Breast epithelium (tissue), 4 donors: ENCODE results near the gene PHF21B. TPM values are rescaled to one million over a fixed set of nuclear protein-coding genes. Genes with fewer than 3 reads are reported as not detected.

Source experiments
- DNase-seq, 2 donors: peaks; one replicate each; pipeline ENCODE4 v3.0.0-alpha.2; 2019; ENCODE audit warnings: low spot score in 2 of 2
- H3K27ac ChIP-seq, 2 donors: fragments of 200-600 bp; sonication (generic) in 1 of 2; one replicate each; pipeline ENCODE4 v1.5.1; 2016 to 2019; ENCODE audit warnings: mild to moderate bottlenecking in 1 of 2
- H3K27me3 ChIP-seq, 2 donors: fragments of 200-600 bp; sonication (generic) in 1 of 2; one replicate each; pipeline versions ENCODE4 v1.5.1 to v1.6.0; 2017 to 2019; ENCODE audit warnings: control low read depth in 1 of 2, mild to moderate bottlenecking in 1 of 2
- H3K36me3 ChIP-seq: fragments of 200-600 bp; one replicate; pipeline ENCODE4 v1.5.1; 2019
- H3K4me1 ChIP-seq, 2 donors: fragments of 200-600 bp; sonication (generic); one replicate each; pipeline ENCODE4 v1.5.1; 2016 to 2019; ENCODE audit warnings: control low read depth in 1 of 2
- H3K4me3 ChIP-seq, 3 donors: fragments of 200-600 bp; sonication (generic); 1 replicate in 2 of 3; 2 replicates in 1 of 3; pipeline ENCODE4 v1.5.1; 2016 to 2019; ENCODE audit warnings: mild to moderate bottlenecking in 3 of 3, moderate library complexity in 2 of 3
- H3K9me3 ChIP-seq, 2 donors: fragments of 200-600 bp; sonication (generic) in 1 of 2; one replicate each; pipeline ENCODE4 v1.5.1; 2016 to 2019; ENCODE audit warnings: control low read depth in 1 of 2
- CTCF ChIP-seq, 3 donors: fragments of 450-650 bp; IDR thresholded peaks; one replicate each; pipeline ENCODE4 v1.5.1; 2016 to 2017; ENCODE audit warnings: antibody characterized with exemption in 3 of 3, mild to moderate bottlenecking in 3 of 3, moderate library complexity in 3 of 3
- POLR2A ChIP-seq: fragments of 450-650 bp; IDR thresholded peaks from one replicate; pipeline ENCODE4 v1.6.1; 2016; ENCODE audit warnings: antibody characterized with exemption, mild to moderate bottlenecking, moderate library complexity
- POLR2AphosphoS5 ChIP-seq, 3 donors: sonication (generic); formaldehyde crosslinking; IDR thresholded peaks; one replicate each; pipeline ENCODE4 v1.6.1; 2017; ENCODE audit warnings: antibody characterized with exemption in 3 of 3
- intact Hi-C: fragments of 100-400 bp; cut with DNase I; formaldehyde crosslinking; loops from one replicate; pipeline ENCODE4 v1.15.1; 2023; ENCODE audit warnings: low total_unique reads
- total RNA-seq, 3 donors: library from RNA; depleted of rRNA; stranded (reverse); fragments of >200 nt; gene quantifications; one replicate each; pipeline ENCODE4 v1.1.0, GENCODE V29; 2016

Gene PHF21B
- total RNA-seq, 3 donors from 2014 or later: 3.6 to 4.1 TPM; not detected in 1

- TF ChIP-seq POLR2A: no peak
- TF ChIP-seq POLR2AphosphoS5 (IDR thresholded peaks at IDR 0.05): no peak
- TF ChIP-seq CTCF (IDR thresholded peaks at IDR 0.05): no peak
- intact Hi-C loops: no loop called here
- Histone ChIP-seq H3K4me3 (no peak overlapping the region), H3K9me3 (no peaks in the 10 kb centered on the region), H3K27me3 (peaks cover 0 to 4% of the 10 kb centered on the region in 2 donors), H3K36me3 (no peaks in the 10 kb centered on the region), H3K27ac (no peak overlapping the region), H3K4me1 (no peaks in the 10 kb centered on the region)
- DNase-seq: no peak
Observed at GRCh38 chr22:44943701-44944324, 66.0 kb downstream of the PHF21B start.

GRCh38 chr22:44942979-44943700 lies 66.7 kb downstream of the PHF21B start:
- TF ChIP-seq POLR2A: no peak
- TF ChIP-seq POLR2AphosphoS5 (IDR thresholded peaks at IDR 0.05): no peak
- no peak for TF ChIP-seq CTCF (IDR thresholded peaks at IDR 0.05)

GRCh38 chr22:44942056-44942455 lies 67.7 kb downstream of the PHF21B start:
- intact Hi-C loops: no loop called here
- H3K27me3 ChIP-seq: peaks cover 0 to 4% of the 10 kb centered on the region in 2 donors
- H3K36me3 ChIP-seq: no peaks in the 10 kb centered on the region
- TF ChIP-seq POLR2AphosphoS5 (IDR thresholded peaks at IDR 0.05): no peak
- no peak for TF ChIP-seq POLR2A
- TF ChIP-seq CTCF (IDR thresholded peaks at IDR 0.05): no peak
- no peak overlapping the region for H3K4me3 ChIP-seq
- H3K9me3 ChIP-seq: no peaks in the 10 kb centered on the region
- H3K4me1 ChIP-seq: no peaks in the 10 kb centered on the region
- no peak for DNase-seq
- H3K27ac ChIP-seq: no peak overlapping the region

More at GRCh38 chr22:44942979-44943700, 66.7 kb downstream of the PHF21B start:
- no peak for DNase-seq
- Histone ChIP-seq H3K9me3 (no peaks in the 10 kb centered on the region), H3K27me3 (peaks cover 0 to 4% of the 10 kb centered on the region in 2 donors), H3K36me3 (no peaks in the 10 kb centered on the region), H3K4me1 (no peaks in the 10 kb centered on the region), H3K27ac (no peak overlapping the region), H3K4me3 (no peak overlapping the region)
- intact Hi-C loops: no loop called here

- Histone ChIP-seq H3K36me3 (no peaks in the 10 kb centered on the region), H3K27ac (no peak overlapping the region), H3K9me3 (no peaks in the 10 kb centered on the region), H3K27me3 (peaks cover 0 to 4% of the 10 kb centered on the region in 2 donors), H3K4me1 (no peaks in the 10 kb centered on the region), H3K4me3 (no peak overlapping the region)
- intact Hi-C loops: no loop called here
- no peak for DNase-seq
- TF ChIP-seq CTCF (IDR thresholded peaks at IDR 0.05) (no peak), POLR2AphosphoS5 (IDR thresholded peaks at IDR 0.05) (no peak), POLR2A (no peak)
Observed at GRCh38 chr22:44941207-44941606, 68.6 kb downstream of the PHF21B start.

- intact Hi-C loops: no loop called here
- Histone ChIP-seq H3K4me3 (no peak overlapping the region), H3K27me3 (peaks cover 0 to 4% of the 10 kb centered on the region in 2 donors), H3K36me3 (no peaks in the 10 kb centered on the region), H3K9me3 (no peaks in the 10 kb centered on the region), H3K4me1 (no peaks in the 10 kb centered on the region), H3K27ac (no peak overlapping the region)
- no peak for DNase-seq
- TF ChIP-seq POLR2AphosphoS5 (IDR thresholded peaks at IDR 0.05) (no peak), CTCF (IDR thresholded peaks at IDR 0.05) (no peak), POLR2A (no peak)
Observed at GRCh38 chr22:44940130-44940529, 69.7 kb downstream of the PHF21B start.
